GM21576 (cell line): Measurements from ENCODE around the gene COMT.

Source experiments
- ATAC-seq: cut with Tn5 transposase; IDR thresholded peaks from one replicate; pipeline ENCODE4 v1.9.1; 2021; ENCODE audit warnings: mild to moderate bottlenecking, moderate library complexity; ENCODE audit not compliant: unreplicated experiment

The COMT gene

GRCh38 chr22:19955241-19956128, 13.9 kb downstream of the COMT start:
- no peak for ATAC-seq

GRCh38 chr22:19957445-19957844, 15.9 kb downstream of the COMT start:
- no peak for ATAC-seq

GRCh38 chr22:19958083-19959042, 16.8 kb downstream of the COMT start:
- ATAC-seq = no peak

- ATAC-seq = no peak
Observed at GRCh38 chr22:19959043-19959586, 17.5 kb downstream of the COMT start.

GRCh38 chr22:19959587-19960490, 18.3 kb downstream of the COMT start:
- no peak for ATAC-seq

GRCh38 chr22:19960491-19961200, 19.1 kb downstream of the COMT start:
- no peak for ATAC-seq

GRCh38 chr22:19961201-19961580, 19.6 kb downstream of the COMT start:
- ATAC-seq = no peak

- no peak for ATAC-seq
Observed at GRCh38 chr22:19961868-19962245, 20.3 kb downstream of the COMT start.

GRCh38 chr22:19962246-19962908, 20.8 kb downstream of the COMT start:
- ATAC-seq = no peak

- no peak for ATAC-seq
Observed at GRCh38 chr22:19962909-19963806, 21.6 kb downstream of the COMT start.

GRCh38 chr22:19963863-19964642, 22.5 kb downstream of the COMT start:
- no peak for ATAC-seq

- no peak for ATAC-seq
Observed at GRCh38 chr22:19964701-19965386, 23.3 kb downstream of the COMT start.

- ATAC-seq = no peak
Observed at GRCh38 chr22:19965771-19966709, 24.5 kb downstream of the COMT start.

- no peak for ATAC-seq
Observed at GRCh38 chr22:19966908-19967750, 25.6 kb downstream of the COMT start.
